GM12878 (cell line): ENCODE data around the gene SEPTIN5. TPM values are rescaled to one million over a fixed set of nuclear protein-coding genes. Genes with fewer than 3 reads are reported as not detected.

ENCODE experiments used
- ATAC-seq: fragments of 200-7000 bp; cut with Tn5 transposase; 3 replicates; pipeline ENCODE4 v1.9.1; 2020; ENCODE audit warnings: mild to moderate bottlenecking, moderate library complexity
- BruUV-seq: library from RNA; stranded (reverse); fragments of 400-500 nt; replicated peaks from 2 replicates; lab custom pipeline; 2021; lab: Mats Ljungman, UMichigan
- CTCF ChIA-PET: fragments of 300-600 bp; sonication (Branson Sonifier 250); formaldehyde crosslinking; extraction: SDS; loops from one replicate; lab custom pipeline; 2021; ENCODE audit warnings: inconsistent platforms; lab: Yijun Ruan, JAX
- POLR2A ChIA-PET: fragments of 350-600 bp; formaldehyde crosslinking; extraction: SDS; loops from one replicate; lab custom pipeline; 2021; ENCODE audit warnings: inconsistent platforms; lab: Charles Lee
- RAD21 ChIA-PET: fragments of 300-600 bp; sonication (Branson Sonifier 250); formaldehyde crosslinking; loops from one replicate; lab custom pipeline; 2023; ENCODE audit warnings: antibody characterized with exemption; ENCODE audit not compliant: unreplicated experiment; lab: Charles Lee
- SMC1A ChIA-PET: fragments of 300-600 bp; sonication (Branson Sonifier 250); formaldehyde crosslinking; loops from one replicate; lab custom pipeline; 2023; ENCODE audit not compliant: unreplicated experiment, uncharacterized antibody; lab: Charles Lee
- DNase-seq: peaks from one replicate; pipeline ENCODE4 v3.0.0-alpha.2; 2011; ENCODE audit warnings: low read depth, low spot score
- FAIRE-seq: peaks from 3 replicates; lab custom pipeline; 2011; peaks lifted over from hg19 to GRCh38; lab: Jason Lieb, UNC
- H2AFZ ChIP-seq: 2 replicates; pipeline ENCODE4 v1.6.0; 2011; ENCODE audit warnings: low read depth, low read length, control low read depth; ENCODE audit not compliant: control insufficient read depth
- H3K27ac ChIP-seq: 2 replicates; pipeline ENCODE4 v1.5.1; 2011; ENCODE audit warnings: control low read depth; ENCODE audit not compliant: control insufficient read depth, insufficient read depth
- H3K27me3 ChIP-seq, 2 experiments: replicated peaks in 1 of 2; 2 replicates each; pipeline versions ENCODE4 v1.6.0 to v1.6.1; 2011; ENCODE audit warnings: low read length in 1 of 2; ENCODE audit not compliant: control insufficient read depth in 2 of 2, insufficient read depth in 2 of 2
- H3K36me3 ChIP-seq, 2 experiments: 2 replicates each; pipeline ENCODE4 v1.5.1; 2011; ENCODE audit warnings: low read length in 1 of 2; ENCODE audit not compliant: control insufficient read depth in 2 of 2, insufficient read depth in 2 of 2
- H3K4me1 ChIP-seq: 2 replicates; pipeline ENCODE4 v1.6.1; 2011; ENCODE audit warnings: mild to moderate bottlenecking, low read length, moderate library complexity, mixed read lengths; ENCODE audit not compliant: control insufficient read depth, insufficient read depth
- H3K4me2 ChIP-seq: 2 replicates; pipeline ENCODE4 v1.6.0; 2011; ENCODE audit warnings: control low read depth; ENCODE audit not compliant: control insufficient read depth, insufficient read depth
- H3K4me3 ChIP-seq: fragments of 200-600 bp; sonication (generic); 2 replicates; pipeline ENCODE4 v1.5.1; 2016
- H3K79me2 ChIP-seq: 2 replicates; pipeline ENCODE4 v1.6.0; 2011; ENCODE audit warnings: low read length; ENCODE audit not compliant: control insufficient read depth, insufficient read depth
- H3K9ac ChIP-seq: 2 replicates; pipeline ENCODE4 v1.8.0; 2011; ENCODE audit warnings: low read length, control low read depth, mixed read lengths; ENCODE audit not compliant: control insufficient read depth, insufficient read depth
- H3K9me3 ChIP-seq: replicated peaks from 3 replicates; pipeline ENCODE4 v1.5.1; 2011; ENCODE audit warnings: mild to moderate bottlenecking, low read length; ENCODE audit not compliant: control insufficient read depth, insufficient read depth
- H4K20me1 ChIP-seq: 2 replicates; pipeline ENCODE4 v1.6.0; 2011; ENCODE audit not compliant: control insufficient read depth, insufficient read depth
- BACH1 ChIP-seq: fragments of 450-650 bp; IDR thresholded peaks from 2 replicates; pipeline ENCODE4 v1.6.1; 2017; ENCODE audit warnings: mild to moderate bottlenecking, borderline replicate concordance
- BCL11A ChIP-seq: IDR thresholded peaks from 2 replicates; pipeline ENCODE4 v1.6.1; 2011; ENCODE audit warnings: low read depth, low read length
- CBFB ChIP-seq: IDR thresholded peaks from 2 replicates; pipeline ENCODE4 v1.6.1; 2016; ENCODE audit warnings: antibody characterized with exemption, low read depth
- CBX3 ChIP-seq: fragments of 200-600 bp; sonication (generic); IDR thresholded peaks from 2 replicates; pipeline ENCODE4 v1.6.1; 2016; ENCODE audit warnings: low read depth, borderline replicate concordance
- KAT2A ChIP-seq: conservative IDR thresholded peaks from 2 replicates; pipeline ENCODE4 v1.6.1; 2011; ENCODE audit warnings: low read depth, low read length; ENCODE audit not compliant: control insufficient read depth
- MTA3 ChIP-seq: IDR thresholded peaks from 2 replicates; pipeline ENCODE4 v1.6.1; 2012; ENCODE audit warnings: low read length, inconsistent platforms, borderline replicate concordance
- NFYB ChIP-seq: IDR thresholded peaks from 2 replicates; pipeline ENCODE4 v1.6.1; 2011; ENCODE audit warnings: low read depth, mild to moderate bottlenecking, low read length, improper control_type of control experiment, moderate library complexity; ENCODE audit not compliant: insufficient read depth
- POU2F2 ChIP-seq: IDR thresholded peaks from 3 replicates; pipeline ENCODE4 v1.6.1; 2011; ENCODE audit warnings: low read depth, mild to moderate bottlenecking, low read length, borderline replicate concordance
- YY1 ChIP-seq: IDR thresholded peaks from 2 replicates; pipeline ENCODE4 v1.6.1; 2011; ENCODE audit warnings: low read depth, mild to moderate bottlenecking, low read length
- ZNF274 ChIP-seq: IDR thresholded peaks from one replicate; pipeline ENCODE4 v1.8.0; 2011; ENCODE audit not compliant: insufficient read length, insufficient read depth
- WGBS: methylation state at CpG from one replicate; pipeline ENCODE4 v1.1.6; 2016; ENCODE audit warnings: low lambda C conversion rate; ENCODE audit not compliant: insufficient replicate concordance, insufficient coverage; ENCODE audit errors: missing lambda C conversion rate; 5-methylcytosine and 5-hydroxymethylcytosine counted together
- in situ Hi-C: fragments of 300-500 bp; cut with MboI; formaldehyde crosslinking; loops from 9 replicates; pipeline ENCODE4 v1.14.3; 2018; ENCODE audit warnings: mixed read lengths
- intact Hi-C: fragments of 100-400 bp; cut with micrococcal nuclease; formaldehyde crosslinking; loops from one replicate; pipeline ENCODE4 v1.14.2; 2022; ENCODE audit not compliant: unreplicated experiment
- polyA plus RNA-seq, 11 experiments: library from polyadenylated mRNA; depleted of rRNA in 4 of 11; unstranded in 6 of 11; stranded (reverse) in 5 of 11; fragments of >200 nt; fragmentation: Nextera tagmentation in 4 of 11; fragmentation: Illumina TruSeq in 1 of 11; extraction: Ambion mirVana in 4 of 11; extraction: Trizol in 1 of 11; gene quantifications; 1 replicate in 1 of 11; 2 replicates in 10 of 11; pipeline versions ENCODE4 v1.2.1 to v1.2.3, GENCODE V29; 2011 to 2016; ENCODE audit warnings: inconsistent platforms in 2 of 11, missing spikeins in 2 of 11, low read depth in 1 of 11
- total RNA-seq, 4 experiments: library from RNA; depleted of rRNA in 3 of 4; stranded (reverse); fragments of >200 nt in 3 of 4; fragmentation: Illumina TruSeq in 1 of 4; extraction: Trizol in 1 of 4; gene quantifications; 2 replicates each; pipeline versions ENCODE4 v1.2.1 to v1.2.3, GENCODE V29; 2013 to 2021
- TF ChIP-seq, protein P1 (sequence below): fragments of 450-650 bp; IDR thresholded peaks from 2 replicates; pipeline ENCODE4 v1.6.1; 2017; ENCODE audit warnings: mild to moderate bottlenecking, low read depth, inconsistent platforms; ENCODE audit not compliant: poor library complexity, severe bottlenecking
- TF ChIP-seq, protein P2 (sequence below): IDR thresholded peaks from 2 replicates; pipeline ENCODE4 v1.6.1; 2012; ENCODE audit warnings: low read depth, low read length, improper control_type of control experiment
- TF ChIP-seq, protein P3 (sequence below): fragments of 150-350 bp; IDR thresholded peaks from 2 replicates; pipeline ENCODE4 v1.6.1; 2016; ENCODE audit warnings: low read depth, low read length
- TF ChIP-seq, protein P4 (sequence below): fragments of 450-650 bp; IDR thresholded peaks from 2 replicates; pipeline ENCODE4 v1.6.1; 2017; ENCODE audit warnings: antibody characterized with exemption, mild to moderate bottlenecking, moderate library complexity

The SEPTIN5 gene
- total and polyA plus RNA-seq, 10 of the 15 experiments (the other 5 are each of a cell fraction or from before 2014, with no cell fraction given): 0.13 to 1.1 (median 0.34) TPM; not detected in 5

- RAD21 ChIA-PET: no interaction called here
- Histone ChIP-seq H4K20me1 (no peaks in the 10 kb centered on the region), H3K27me3 (no peaks in the 10 kb centered on the region), H3K4me3 (no peak overlapping the region), H3K36me3 (no peaks in the 10 kb centered on the region), H3K4me1 (no peaks in the 10 kb centered on the region), H3K4me2 (no peak overlapping the region), H3K79me2 (no peaks in the 10 kb centered on the region), H3K27ac (no peak overlapping the region), H2AFZ (no peak overlapping the region), H3K9me3 (no peaks in the 10 kb centered on the region), H3K9ac (no peak overlapping the region)
- BruUV-seq: no TSS peak
- intact Hi-C loops: no loop called here
- WGBS: 41% methylated on average over 7 of the region's 7 CpGs
- FAIRE-seq (no peak), DNase-seq (no peak), ATAC-seq (no peak)
- in situ Hi-C loops: no loop called here
- CTCF ChIA-PET: interaction anchor here (1.3 to 1.8 kb wide), 2 partner anchors 10 kb away, joined by 3 to 8 read pairs; no protein-coding TSS in a partner anchor
- SMC1A ChIA-PET: no interaction called here
- POLR2A ChIA-PET: interaction anchor here (0.6 kb wide), 1 partner anchor 1729 kb away, joined by 3 read pairs; no protein-coding TSS in a partner anchor
- TF ChIP-seq YY1 (no peak), ZNF274 (no peak), BACH1 (no peak), CBFB (no peak), BCL11A (no peak), MTA3 (no peak), NFYB (no peak), KAT2A (no peak), POU2F2 (no peak), CBX3 (no peak)
- TF ChIP-seq, protein P1, sequence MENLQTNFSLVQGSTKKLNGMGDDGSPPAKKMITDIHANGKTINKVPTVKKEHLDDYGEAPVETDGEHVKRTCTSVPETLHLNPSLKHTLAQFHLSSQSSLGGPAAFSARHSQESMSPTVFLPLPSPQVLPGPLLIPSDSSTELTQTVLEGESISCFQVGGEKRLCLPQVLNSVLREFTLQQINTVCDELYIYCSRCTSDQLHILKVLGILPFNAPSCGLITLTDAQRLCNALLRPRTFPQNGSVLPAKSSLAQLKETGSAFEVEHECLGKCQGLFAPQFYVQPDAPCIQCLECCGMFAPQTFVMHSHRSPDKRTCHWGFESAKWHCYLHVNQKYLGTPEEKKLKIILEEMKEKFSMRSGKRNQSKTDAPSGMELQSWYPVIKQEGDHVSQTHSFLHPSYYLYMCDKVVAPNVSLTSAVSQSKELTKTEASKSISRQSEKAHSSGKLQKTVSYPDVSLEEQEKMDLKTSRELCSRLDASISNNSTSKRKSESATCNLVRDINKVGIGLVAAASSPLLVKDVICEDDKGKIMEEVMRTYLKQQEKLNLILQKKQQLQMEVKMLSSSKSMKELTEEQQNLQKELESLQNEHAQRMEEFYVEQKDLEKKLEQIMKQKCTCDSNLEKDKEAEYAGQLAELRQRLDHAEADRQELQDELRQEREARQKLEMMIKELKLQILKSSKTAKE: no peak
- TF ChIP-seq, protein P2, sequence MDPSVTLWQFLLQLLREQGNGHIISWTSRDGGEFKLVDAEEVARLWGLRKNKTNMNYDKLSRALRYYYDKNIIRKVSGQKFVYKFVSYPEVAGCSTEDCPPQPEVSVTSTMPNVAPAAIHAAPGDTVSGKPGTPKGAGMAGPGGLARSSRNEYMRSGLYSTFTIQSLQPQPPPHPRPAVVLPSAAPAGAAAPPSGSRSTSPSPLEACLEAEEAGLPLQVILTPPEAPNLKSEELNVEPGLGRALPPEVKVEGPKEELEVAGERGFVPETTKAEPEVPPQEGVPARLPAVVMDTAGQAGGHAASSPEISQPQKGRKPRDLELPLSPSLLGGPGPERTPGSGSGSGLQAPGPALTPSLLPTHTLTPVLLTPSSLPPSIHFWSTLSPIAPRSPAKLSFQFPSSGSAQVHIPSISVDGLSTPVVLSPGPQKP: no peak
- TF ChIP-seq, protein P3, sequence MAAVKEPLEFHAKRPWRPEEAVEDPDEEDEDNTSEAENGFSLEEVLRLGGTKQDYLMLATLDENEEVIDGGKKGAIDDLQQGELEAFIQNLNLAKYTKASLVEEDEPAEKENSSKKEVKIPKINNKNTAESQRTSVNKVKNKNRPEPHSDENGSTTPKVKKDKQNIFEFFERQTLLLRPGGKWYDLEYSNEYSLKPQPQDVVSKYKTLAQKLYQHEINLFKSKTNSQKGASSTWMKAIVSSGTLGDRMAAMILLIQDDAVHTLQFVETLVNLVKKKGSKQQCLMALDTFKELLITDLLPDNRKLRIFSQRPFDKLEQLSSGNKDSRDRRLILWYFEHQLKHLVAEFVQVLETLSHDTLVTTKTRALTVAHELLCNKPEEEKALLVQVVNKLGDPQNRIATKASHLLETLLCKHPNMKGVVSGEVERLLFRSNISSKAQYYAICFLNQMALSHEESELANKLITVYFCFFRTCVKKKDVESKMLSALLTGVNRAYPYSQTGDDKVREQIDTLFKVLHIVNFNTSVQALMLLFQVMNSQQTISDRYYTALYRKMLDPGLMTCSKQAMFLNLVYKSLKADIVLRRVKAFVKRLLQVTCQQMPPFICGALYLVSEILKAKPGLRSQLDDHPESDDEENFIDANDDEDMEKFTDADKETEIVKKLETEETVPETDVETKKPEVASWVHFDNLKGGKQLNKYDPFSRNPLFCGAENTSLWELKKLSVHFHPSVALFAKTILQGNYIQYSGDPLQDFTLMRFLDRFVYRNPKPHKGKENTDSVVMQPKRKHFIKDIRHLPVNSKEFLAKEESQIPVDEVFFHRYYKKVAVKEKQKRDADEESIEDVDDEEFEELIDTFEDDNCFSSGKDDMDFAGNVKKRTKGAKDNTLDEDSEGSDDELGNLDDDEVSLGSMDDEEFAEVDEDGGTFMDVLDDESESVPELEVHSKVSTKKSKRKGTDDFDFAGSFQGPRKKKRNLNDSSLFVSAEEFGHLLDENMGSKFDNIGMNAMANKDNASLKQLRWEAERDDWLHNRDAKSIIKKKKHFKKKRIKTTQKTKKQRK: no peak
- TF ChIP-seq, protein P4, sequence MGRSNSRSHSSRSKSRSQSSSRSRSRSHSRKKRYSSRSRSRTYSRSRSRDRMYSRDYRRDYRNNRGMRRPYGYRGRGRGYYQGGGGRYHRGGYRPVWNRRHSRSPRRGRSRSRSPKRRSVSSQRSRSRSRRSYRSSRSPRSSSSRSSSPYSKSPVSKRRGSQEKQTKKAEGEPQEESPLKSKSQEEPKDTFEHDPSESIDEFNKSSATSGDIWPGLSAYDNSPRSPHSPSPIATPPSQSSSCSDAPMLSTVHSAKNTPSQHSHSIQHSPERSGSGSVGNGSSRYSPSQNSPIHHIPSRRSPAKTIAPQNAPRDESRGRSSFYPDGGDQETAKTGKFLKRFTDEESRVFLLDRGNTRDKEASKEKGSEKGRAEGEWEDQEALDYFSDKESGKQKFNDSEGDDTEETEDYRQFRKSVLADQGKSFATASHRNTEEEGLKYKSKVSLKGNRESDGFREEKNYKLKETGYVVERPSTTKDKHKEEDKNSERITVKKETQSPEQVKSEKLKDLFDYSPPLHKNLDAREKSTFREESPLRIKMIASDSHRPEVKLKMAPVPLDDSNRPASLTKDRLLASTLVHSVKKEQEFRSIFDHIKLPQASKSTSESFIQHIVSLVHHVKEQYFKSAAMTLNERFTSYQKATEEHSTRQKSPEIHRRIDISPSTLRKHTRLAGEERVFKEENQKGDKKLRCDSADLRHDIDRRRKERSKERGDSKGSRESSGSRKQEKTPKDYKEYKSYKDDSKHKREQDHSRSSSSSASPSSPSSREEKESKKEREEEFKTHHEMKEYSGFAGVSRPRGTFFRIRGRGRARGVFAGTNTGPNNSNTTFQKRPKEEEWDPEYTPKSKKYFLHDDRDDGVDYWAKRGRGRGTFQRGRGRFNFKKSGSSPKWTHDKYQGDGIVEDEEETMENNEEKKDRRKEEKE: no peak
Observed at GRCh38 chr22:19741053-19741452, 26.8 kb downstream of the SEPTIN5 start.
